OCI-M1 (cell line): Measurements from ENCODE around the gene KLHDC3.

Experiments
- DNase-seq: peaks from one replicate; lab custom pipeline; 2025; lab: John Stamatoyannopoulos, UW

KLHDC3 gene

GRCh38 chr6:43058531-43058930 is 44.5 kb downstream of the KLHDC3 start:
- DNase-seq, result peak; percentile 35

- DNase-seq, result peak; percentile 100
These were observed 45.4 kb downstream of the KLHDC3 start, which contains the start of the genes KLC4 and MRPL2 for GRCh38 chr6:43059168-43060033. TSS of gene KLC4 (plus strand) at chr6:43059631. CDS start at chr6:43061336, 1,705 bp downstream. TSS of gene MRPL2 (minus strand) at chr6:43059434. CDS start at chr6:43059381, 53 bp downstream.

- DNase-seq, result no peak
These were observed 46.1 kb downstream of the KLHDC3 start for GRCh38 chr6:43060034-43060754.

- DNase-seq, result no peak
These were observed 46.9 kb downstream of the KLHDC3 start for GRCh38 chr6:43060755-43061633.

GRCh38 chr6:43061861-43062260 is 47.8 kb downstream of the KLHDC3 start:
- DNase-seq, result no peak

GRCh38 chr6:43062818-43063217 is 48.8 kb downstream of the KLHDC3 start:
- no peak for DNase-seq

GRCh38 chr6:43070028-43070632 is 56.1 kb downstream of the KLHDC3 start:
- DNase-seq, result peak; percentile 73
